Left ventricle myocardium inferior (tissue), 1 donor: ENCODE results near the gene TGFBRAP1. TPM values are rescaled to one million over a fixed set of nuclear protein-coding genes. Genes with fewer than 3 reads are reported as not detected.

ENCODE experiments used
- DNase-seq: peaks from one replicate; pipeline ENCODE4 v3.0.0-alpha.2; 2020
- H3K27ac ChIP-seq: fragments of 200-600 bp; replicated peaks from 2 replicates; pipeline ENCODE4 v1.8.0; 2021
- H3K27me3 ChIP-seq: fragments of 200-600 bp; 2 replicates; pipeline ENCODE4 v1.8.0; 2021; ENCODE audit warnings: low read depth
- H3K36me3 ChIP-seq: fragments of 200-600 bp; 2 replicates; pipeline ENCODE4 v1.8.0; 2021
- H3K4me1 ChIP-seq: fragments of 200-600 bp; 2 replicates; pipeline ENCODE4 v1.8.0; 2021
- H3K4me3 ChIP-seq: fragments of 200-600 bp; 2 replicates; pipeline ENCODE4 v1.8.0; 2021; ENCODE audit warnings: mild to moderate bottlenecking, moderate library complexity
- H3K9me3 ChIP-seq: fragments of 200-600 bp; replicated peaks from 2 replicates; pipeline ENCODE4 v1.8.0; 2021
- intact Hi-C: fragments of 100-400 bp; cut with micrococcal nuclease; formaldehyde crosslinking; loops from one replicate; pipeline ENCODE4 v1.11.0; 2022
- total RNA-seq: library from RNA; stranded (reverse); fragmentation: NEBNext Ultra II Directional; extraction: Animal tissue kit (Norgen Biotek cat#: 25700); gene quantifications from one replicate; pipeline ENCODE4 v1.2.1, GENCODE V29; 2021
- TF ChIP-seq, protein P1 (sequence below): fragments of 200-600 bp; IDR thresholded peaks from 2 replicates; pipeline ENCODE4 v1.8.0; 2021; ENCODE audit warnings: antibody characterized with exemption, mild to moderate bottlenecking, borderline replicate concordance
- donor health status: DM: no; HTN: yes; CAD: no; lungs with severe emphysema.

The TGFBRAP1 gene
- total RNA-seq, 1 donor from 2014 or later, result 9.7 TPM

DNA sequence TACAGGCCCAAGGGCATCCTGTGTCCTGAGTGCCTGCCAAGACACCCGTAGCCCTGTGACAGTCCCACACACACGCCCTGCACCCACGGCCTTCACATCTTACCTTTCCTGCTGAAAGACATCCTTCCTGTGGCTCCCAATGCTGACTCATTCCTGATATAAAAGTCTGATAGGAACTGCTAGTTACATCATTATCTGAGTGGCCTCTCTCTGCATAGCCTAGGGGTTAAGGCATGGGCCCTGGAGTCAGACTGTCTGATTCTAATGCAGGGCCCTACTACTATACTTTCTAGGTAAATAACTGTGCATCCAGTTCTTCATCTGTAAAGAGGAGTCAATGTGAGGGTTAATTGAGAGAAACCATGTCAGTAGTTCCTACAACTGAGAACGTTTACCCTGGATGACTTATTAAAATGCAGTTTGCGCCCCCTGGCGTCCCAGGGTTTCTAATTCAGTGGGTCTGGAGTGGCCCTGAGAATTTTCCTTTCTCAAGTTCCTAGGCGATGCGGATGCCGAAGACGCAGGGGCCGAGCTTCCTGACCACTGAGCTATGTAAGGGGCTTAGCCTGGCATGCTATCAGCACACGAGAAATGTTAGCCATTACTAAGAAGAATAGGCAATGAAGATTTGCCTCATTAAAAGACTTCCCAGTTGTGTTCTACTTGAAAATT lies 94.0 kb downstream of the TGFBRAP1 start:
- Histone ChIP-seq H3K36me3 (no peaks in the 10 kb centered on the region), H3K4me1 (no peaks in the 10 kb centered on the region), H3K27ac (no peak overlapping the region), H3K9me3 (no peaks in the 10 kb centered on the region), H3K4me3 (no peak overlapping the region), H3K27me3 (peaks cover 42% of the 10 kb centered on the region)
- TF ChIP-seq, protein P1, sequence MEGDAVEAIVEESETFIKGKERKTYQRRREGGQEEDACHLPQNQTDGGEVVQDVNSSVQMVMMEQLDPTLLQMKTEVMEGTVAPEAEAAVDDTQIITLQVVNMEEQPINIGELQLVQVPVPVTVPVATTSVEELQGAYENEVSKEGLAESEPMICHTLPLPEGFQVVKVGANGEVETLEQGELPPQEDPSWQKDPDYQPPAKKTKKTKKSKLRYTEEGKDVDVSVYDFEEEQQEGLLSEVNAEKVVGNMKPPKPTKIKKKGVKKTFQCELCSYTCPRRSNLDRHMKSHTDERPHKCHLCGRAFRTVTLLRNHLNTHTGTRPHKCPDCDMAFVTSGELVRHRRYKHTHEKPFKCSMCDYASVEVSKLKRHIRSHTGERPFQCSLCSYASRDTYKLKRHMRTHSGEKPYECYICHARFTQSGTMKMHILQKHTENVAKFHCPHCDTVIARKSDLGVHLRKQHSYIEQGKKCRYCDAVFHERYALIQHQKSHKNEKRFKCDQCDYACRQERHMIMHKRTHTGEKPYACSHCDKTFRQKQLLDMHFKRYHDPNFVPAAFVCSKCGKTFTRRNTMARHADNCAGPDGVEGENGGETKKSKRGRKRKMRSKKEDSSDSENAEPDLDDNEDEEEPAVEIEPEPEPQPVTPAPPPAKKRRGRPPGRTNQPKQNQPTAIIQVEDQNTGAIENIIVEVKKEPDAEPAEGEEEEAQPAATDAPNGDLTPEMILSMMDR, result peak; percentile 78
- DNase-seq, result peak; percentile 73
- intact Hi-C loops, result loop anchor here (5.0 kb wide), 1 partner anchor 123 kb away; no protein-coding TSS in a partner anchor

DNA sequence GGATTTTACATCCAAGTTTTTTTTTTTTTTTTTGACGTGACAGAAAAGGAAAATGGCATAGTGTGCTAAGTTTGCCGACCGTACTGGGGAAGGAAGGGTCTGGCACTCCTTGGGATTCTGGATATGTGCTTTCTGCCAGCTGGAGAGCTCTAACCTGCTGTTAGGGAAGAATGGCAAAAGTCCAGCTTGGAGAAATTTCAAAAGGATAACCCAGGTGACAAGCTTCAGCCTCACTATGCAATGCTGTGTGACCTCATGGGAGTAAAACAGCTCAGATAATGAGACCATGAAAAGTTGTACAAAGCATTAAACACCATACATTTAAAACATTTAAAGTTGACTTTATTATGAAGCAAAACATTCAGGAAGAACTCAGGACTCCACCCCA lies 98.3 kb downstream of the TGFBRAP1 start:
- peaks cover 36% of the 10 kb centered on the region for H3K27me3 ChIP-seq
- no peak for DNase-seq
- no peaks in the 10 kb centered on the region for H3K4me1 ChIP-seq
- H3K27ac ChIP-seq, result no peak overlapping the region
- H3K9me3 ChIP-seq, result no peaks in the 10 kb centered on the region
- TF ChIP-seq, protein P1, result no peak
- no peaks in the 10 kb centered on the region for H3K36me3 ChIP-seq
- intact Hi-C loops, result no loop called here
- H3K4me3 ChIP-seq, result no peak overlapping the region

DNA sequence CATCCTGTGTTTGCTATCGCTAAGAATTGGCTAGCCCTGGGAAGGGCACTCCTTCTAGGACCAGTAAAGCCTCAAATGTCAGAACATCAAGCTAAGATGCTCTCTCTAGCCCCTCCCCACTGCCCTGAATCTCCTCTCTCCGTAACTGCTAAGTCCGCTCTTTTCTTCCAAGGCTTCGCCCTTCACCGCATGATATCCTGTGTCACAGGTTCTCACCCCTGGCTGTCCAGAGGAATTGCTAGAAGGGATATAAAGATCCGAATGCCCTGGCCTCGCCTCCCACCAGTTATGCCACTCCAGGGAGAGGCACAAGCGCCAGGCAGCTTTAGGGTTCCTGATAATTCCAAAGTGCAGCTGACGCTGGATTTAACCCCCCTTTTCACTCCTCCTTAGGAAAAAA lies 105.1 kb downstream of the TGFBRAP1 start:
- Histone ChIP-seq H3K36me3 (no peaks in the 10 kb centered on the region), H3K9me3 (no peaks in the 10 kb centered on the region), H3K4me1 (no peaks in the 10 kb centered on the region), H3K4me3 (no peak overlapping the region), H3K27me3 (peaks cover 14% of the 10 kb centered on the region), H3K27ac (no peak overlapping the region)
- intact Hi-C loops, result no loop called here
- DNase-seq, result no peak
- TF ChIP-seq, protein P1, result no peak

DNA sequence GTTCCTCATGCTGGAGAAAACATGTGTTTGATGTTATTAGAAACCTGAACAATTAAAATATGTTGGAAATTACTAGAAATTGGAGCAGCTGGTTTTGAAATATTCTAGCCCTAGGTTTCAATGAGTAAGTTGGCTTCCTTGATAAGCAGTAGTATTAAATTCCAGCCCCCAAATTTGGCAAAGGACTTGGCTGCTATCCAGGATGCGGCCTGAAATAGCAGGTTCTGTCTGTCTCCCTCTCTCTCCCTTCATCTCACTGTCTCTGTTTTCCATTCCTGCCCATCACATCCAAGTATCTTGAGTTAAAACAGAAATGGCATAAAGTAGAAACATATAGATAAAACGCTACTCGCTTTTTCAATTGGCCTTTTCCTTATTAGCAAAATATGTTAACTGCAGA lies 108.9 kb downstream of the TGFBRAP1 start:
- H3K9me3 ChIP-seq, result no peaks in the 10 kb centered on the region
- H3K4me3 ChIP-seq, result no peak overlapping the region
- no peaks in the 10 kb centered on the region for H3K36me3 ChIP-seq
- H3K27me3 ChIP-seq, result peaks cover 22% of the 10 kb centered on the region
- no peaks in the 10 kb centered on the region for H3K4me1 ChIP-seq
- DNase-seq, result no peak
- H3K27ac ChIP-seq, result no peak overlapping the region
- intact Hi-C loops, result no loop called here
- TF ChIP-seq, protein P1, result no peak

DNA sequence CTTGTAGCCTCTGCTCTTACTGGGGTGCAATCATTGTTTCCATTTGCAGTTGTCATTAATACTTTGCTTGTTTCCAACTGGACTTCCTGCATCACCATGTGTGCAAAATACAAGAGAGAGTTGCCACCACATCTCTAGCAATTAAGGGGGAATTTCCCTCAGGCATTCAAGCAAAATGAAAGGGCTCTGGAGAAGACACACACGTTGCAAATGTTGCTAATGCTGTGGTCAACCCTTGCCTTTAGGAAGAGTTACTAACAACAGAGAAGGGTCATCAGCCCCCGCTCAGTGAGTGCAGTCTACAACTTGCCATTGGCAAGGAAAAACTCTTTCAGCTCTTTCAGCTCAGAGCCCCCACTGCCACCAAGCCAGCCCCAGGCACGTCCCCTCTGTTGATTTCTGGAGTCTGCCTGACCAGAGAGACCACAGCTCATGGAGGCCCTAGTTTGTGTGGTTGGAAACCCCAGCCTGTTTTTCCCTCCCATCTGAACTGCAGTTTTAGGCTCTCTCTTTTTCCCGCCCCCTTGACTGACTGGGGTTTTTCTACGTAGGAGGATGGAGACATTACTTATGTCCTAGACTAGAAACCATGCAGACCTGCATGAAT lies 113.8 kb downstream of the TGFBRAP1 start:
- Histone ChIP-seq H3K27ac (no peak overlapping the region), H3K36me3 (no peaks in the 10 kb centered on the region), H3K4me1 (no peaks in the 10 kb centered on the region), H3K4me3 (no peak overlapping the region), H3K9me3 (no peaks in the 10 kb centered on the region), H3K27me3 (peaks cover 15% of the 10 kb centered on the region)
- DNase-seq, result no peak
- TF ChIP-seq, protein P1, result no peak
- intact Hi-C loops, result no loop called here

Other genes with a start within 250 kb of the TGFBRAP1 start
- gene GPR45, start 88.0 kb downstream of the TGFBRAP1 start, total RNA-seq, result not detected
- 22.7 TPM for gene C2orf49, start 7.8 kb upstream of the TGFBRAP1 start, total RNA-seq
- gene FHL2, start 69.3 kb upstream of the TGFBRAP1 start, total RNA-seq, result 2,742 TPM